ENCODE data around the gene SNORC. TPM values are rescaled to one million over a fixed set of nuclear protein-coding genes. Genes with fewer than 3 reads are reported as not detected.

The SNORC gene
- total RNA-seq, 1 experiment from 2014 or later = 3.4 TPM

DNA sequence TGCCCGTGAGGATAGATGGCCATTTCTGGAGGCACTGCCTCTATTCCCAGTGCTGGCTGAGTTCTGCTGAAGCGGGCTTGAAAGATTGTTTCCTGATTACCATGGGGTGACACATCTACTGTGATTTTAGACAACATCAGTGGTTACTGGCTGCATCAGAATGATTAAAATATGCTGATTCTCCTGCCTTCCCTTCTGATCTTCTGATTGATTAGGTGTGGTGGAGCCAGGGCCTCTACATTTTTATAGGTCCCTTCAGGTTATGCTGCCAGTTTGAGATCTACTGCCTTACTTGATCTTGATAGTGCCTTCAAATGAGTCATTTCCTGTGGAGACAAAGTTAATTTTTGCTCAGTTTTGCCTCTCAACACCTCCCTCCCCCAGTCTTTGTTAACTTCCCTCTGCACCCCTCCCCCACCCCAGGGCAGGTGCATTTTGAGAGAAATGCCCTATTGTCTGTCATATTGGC, 31.6 kb upstream of the SNORC start (continued):
- TF ChIP-seq, protein P1, sequence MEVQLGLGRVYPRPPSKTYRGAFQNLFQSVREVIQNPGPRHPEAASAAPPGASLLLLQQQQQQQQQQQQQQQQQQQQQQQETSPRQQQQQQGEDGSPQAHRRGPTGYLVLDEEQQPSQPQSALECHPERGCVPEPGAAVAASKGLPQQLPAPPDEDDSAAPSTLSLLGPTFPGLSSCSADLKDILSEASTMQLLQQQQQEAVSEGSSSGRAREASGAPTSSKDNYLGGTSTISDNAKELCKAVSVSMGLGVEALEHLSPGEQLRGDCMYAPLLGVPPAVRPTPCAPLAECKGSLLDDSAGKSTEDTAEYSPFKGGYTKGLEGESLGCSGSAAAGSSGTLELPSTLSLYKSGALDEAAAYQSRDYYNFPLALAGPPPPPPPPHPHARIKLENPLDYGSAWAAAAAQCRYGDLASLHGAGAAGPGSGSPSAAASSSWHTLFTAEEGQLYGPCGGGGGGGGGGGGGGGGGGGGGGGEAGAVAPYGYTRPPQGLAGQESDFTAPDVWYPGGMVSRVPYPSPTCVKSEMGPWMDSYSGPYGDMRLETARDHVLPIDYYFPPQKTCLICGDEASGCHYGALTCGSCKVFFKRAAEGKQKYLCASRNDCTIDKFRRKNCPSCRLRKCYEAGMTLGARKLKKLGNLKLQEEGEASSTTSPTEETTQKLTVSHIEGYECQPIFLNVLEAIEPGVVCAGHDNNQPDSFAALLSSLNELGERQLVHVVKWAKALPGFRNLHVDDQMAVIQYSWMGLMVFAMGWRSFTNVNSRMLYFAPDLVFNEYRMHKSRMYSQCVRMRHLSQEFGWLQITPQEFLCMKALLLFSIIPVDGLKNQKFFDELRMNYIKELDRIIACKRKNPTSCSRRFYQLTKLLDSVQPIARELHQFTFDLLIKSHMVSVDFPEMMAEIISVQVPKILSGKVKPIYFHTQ (CRISPR knock-in tag; IDR thresholded peaks at IDR 0.05) = no peak
- no peak for TF ChIP-seq SP1 (CRISPR knock-in tag; conservative IDR thresholded peaks at IDR 0.05)
- no peak for TF ChIP-seq TEAD4 (CRISPR knock-in tag; IDR thresholded peaks at IDR 0.05)
- no peak for TF ChIP-seq CREM (CRISPR knock-in tag; IDR thresholded peaks at IDR 0.05)

DNA sequence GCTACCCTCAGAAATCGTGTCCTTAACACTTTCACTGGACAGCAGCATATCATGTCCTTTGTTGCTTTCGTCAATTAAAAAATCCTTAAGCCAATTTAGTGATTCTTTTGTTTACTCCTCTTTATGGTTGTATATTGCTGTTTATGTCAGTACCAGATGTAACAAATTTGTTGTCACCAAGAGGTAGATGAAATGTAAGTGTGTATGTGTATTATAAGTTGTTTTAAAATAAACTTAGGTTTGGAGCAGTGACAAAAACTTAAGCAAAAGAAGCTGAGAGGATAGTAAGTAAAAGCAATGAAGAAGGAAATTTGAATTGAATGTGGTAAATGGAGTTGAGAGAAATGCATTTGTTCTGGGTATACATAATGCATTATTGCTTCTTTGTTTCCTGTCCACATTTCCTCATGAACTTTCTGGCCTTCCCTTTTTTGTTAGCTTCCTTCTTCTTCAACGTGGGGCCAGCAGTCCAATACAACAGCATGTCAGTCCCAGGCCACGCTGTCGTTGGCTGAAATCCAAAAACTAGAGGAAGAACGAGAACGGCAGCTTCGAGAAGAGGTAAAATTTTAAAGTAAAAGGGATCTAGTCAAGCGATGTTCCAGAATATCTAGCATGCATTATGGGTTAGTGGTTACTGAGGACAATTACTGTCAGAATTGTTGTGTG, 30.5 kb upstream of the SNORC start:
- Mint-ChIP-seq H3K4me1 (peaks cover 9% of the 10 kb centered on the region), H3K27me3 (ENCODE audit: low read depth) (no peaks in the 10 kb centered on the region), H3K4me3 (no peak overlapping the region), H3K36me3 (peaks cover 46% of the 10 kb centered on the region), H3K9me3 (no peaks in the 10 kb centered on the region), H3K27ac (no peak overlapping the region)
- POLR2A ChIA-PET = no interaction called here
- CTCF ChIA-PET = no interaction called here
- ATAC-seq (no peak), DNase-seq (ENCODE audit: low spot score) (no peak)
- TF ChIP-seq, protein P2, sequence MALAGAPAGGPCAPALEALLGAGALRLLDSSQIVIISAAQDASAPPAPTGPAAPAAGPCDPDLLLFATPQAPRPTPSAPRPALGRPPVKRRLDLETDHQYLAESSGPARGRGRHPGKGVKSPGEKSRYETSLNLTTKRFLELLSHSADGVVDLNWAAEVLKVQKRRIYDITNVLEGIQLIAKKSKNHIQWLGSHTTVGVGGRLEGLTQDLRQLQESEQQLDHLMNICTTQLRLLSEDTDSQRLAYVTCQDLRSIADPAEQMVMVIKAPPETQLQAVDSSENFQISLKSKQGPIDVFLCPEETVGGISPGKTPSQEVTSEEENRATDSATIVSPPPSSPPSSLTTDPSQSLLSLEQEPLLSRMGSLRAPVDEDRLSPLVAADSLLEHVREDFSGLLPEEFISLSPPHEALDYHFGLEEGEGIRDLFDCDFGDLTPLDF (CRISPR knock-in tag; IDR thresholded peaks at IDR 0.05) = no peak
- TF ChIP-seq JAZF1 (CRISPR knock-in tag; IDR thresholded peaks at IDR 0.05) (no peak), MYBL2 (CRISPR knock-in tag; IDR thresholded peaks at IDR 0.05) (no peak), ZNF219 (CRISPR knock-in tag; IDR thresholded peaks at IDR 0.05; ENCODE audit: borderline replicate concordance) (no peak), ZNF396 (CRISPR knock-in tag; IDR thresholded peaks at IDR 0.05; ENCODE audit: borderline replicate concordance) (no peak), NR1H2 (CRISPR knock-in tag; IDR thresholded peaks at IDR 0.05) (no peak), ZNF138 (CRISPR knock-in tag; conservative IDR thresholded peaks at IDR 0.05) (no peak), CREB1 (CRISPR knock-in tag; IDR thresholded peaks at IDR 0.05) (no peak)
- TF ChIP-seq, protein P3, sequence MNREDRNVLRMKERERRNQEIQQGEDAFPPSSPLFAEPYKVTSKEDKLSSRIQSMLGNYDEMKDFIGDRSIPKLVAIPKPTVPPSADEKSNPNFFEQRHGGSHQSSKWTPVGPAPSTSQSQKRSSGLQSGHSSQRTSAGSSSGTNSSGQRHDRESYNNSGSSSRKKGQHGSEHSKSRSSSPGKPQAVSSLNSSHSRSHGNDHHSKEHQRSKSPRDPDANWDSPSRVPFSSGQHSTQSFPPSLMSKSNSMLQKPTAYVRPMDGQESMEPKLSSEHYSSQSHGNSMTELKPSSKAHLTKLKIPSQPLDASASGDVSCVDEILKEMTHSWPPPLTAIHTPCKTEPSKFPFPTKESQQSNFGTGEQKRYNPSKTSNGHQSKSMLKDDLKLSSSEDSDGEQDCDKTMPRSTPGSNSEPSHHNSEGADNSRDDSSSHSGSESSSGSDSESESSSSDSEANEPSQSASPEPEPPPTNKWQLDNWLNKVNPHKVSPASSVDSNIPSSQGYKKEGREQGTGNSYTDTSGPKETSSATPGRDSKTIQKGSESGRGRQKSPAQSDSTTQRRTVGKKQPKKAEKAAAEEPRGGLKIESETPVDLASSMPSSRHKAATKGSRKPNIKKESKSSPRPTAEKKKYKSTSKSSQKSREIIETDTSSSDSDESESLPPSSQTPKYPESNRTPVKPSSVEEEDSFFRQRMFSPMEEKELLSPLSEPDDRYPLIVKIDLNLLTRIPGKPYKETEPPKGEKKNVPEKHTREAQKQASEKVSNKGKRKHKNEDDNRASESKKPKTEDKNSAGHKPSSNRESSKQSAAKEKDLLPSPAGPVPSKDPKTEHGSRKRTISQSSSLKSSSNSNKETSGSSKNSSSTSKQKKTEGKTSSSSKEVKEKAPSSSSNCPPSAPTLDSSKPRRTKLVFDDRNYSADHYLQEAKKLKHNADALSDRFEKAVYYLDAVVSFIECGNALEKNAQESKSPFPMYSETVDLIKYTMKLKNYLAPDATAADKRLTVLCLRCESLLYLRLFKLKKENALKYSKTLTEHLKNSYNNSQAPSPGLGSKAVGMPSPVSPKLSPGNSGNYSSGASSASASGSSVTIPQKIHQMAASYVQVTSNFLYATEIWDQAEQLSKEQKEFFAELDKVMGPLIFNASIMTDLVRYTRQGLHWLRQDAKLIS (CRISPR knock-in tag; IDR thresholded peaks at IDR 0.05; ENCODE audit: borderline replicate concordance) = no peak
- TF ChIP-seq, protein P4, sequence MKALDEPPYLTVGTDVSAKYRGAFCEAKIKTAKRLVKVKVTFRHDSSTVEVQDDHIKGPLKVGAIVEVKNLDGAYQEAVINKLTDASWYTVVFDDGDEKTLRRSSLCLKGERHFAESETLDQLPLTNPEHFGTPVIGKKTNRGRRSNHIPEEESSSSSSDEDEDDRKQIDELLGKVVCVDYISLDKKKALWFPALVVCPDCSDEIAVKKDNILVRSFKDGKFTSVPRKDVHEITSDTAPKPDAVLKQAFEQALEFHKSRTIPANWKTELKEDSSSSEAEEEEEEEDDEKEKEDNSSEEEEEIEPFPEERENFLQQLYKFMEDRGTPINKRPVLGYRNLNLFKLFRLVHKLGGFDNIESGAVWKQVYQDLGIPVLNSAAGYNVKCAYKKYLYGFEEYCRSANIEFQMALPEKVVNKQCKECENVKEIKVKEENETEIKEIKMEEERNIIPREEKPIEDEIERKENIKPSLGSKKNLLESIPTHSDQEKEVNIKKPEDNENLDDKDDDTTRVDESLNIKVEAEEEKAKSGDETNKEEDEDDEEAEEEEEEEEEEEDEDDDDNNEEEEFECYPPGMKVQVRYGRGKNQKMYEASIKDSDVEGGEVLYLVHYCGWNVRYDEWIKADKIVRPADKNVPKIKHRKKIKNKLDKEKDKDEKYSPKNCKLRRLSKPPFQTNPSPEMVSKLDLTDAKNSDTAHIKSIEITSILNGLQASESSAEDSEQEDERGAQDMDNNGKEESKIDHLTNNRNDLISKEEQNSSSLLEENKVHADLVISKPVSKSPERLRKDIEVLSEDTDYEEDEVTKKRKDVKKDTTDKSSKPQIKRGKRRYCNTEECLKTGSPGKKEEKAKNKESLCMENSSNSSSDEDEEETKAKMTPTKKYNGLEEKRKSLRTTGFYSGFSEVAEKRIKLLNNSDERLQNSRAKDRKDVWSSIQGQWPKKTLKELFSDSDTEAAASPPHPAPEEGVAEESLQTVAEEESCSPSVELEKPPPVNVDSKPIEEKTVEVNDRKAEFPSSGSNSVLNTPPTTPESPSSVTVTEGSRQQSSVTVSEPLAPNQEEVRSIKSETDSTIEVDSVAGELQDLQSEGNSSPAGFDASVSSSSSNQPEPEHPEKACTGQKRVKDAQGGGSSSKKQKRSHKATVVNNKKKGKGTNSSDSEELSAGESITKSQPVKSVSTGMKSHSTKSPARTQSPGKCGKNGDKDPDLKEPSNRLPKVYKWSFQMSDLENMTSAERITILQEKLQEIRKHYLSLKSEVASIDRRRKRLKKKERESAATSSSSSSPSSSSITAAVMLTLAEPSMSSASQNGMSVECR (CRISPR knock-in tag; IDR thresholded peaks at IDR 0.05; ENCODE audit: borderline replicate concordance) = no peak
- TF ChIP-seq, protein P5, sequence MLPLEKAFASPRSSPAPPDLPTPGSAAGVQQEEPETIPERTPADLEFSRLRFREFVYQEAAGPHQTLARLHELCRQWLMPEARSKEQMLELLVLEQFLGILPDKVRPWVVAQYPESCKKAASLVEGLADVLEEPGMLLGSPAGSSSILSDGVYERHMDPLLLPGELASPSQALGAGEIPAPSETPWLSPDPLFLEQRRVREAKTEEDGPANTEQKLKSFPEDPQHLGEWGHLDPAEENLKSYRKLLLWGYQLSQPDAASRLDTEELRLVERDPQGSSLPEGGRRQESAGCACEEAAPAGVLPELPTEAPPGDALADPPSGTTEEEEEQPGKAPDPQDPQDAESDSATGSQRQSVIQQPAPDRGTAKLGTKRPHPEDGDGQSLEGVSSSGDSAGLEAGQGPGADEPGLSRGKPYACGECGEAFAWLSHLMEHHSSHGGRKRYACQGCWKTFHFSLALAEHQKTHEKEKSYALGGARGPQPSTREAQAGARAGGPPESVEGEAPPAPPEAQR (CRISPR knock-in tag; IDR thresholded peaks at IDR 0.05) = no peak
- TF ChIP-seq, protein P6, sequence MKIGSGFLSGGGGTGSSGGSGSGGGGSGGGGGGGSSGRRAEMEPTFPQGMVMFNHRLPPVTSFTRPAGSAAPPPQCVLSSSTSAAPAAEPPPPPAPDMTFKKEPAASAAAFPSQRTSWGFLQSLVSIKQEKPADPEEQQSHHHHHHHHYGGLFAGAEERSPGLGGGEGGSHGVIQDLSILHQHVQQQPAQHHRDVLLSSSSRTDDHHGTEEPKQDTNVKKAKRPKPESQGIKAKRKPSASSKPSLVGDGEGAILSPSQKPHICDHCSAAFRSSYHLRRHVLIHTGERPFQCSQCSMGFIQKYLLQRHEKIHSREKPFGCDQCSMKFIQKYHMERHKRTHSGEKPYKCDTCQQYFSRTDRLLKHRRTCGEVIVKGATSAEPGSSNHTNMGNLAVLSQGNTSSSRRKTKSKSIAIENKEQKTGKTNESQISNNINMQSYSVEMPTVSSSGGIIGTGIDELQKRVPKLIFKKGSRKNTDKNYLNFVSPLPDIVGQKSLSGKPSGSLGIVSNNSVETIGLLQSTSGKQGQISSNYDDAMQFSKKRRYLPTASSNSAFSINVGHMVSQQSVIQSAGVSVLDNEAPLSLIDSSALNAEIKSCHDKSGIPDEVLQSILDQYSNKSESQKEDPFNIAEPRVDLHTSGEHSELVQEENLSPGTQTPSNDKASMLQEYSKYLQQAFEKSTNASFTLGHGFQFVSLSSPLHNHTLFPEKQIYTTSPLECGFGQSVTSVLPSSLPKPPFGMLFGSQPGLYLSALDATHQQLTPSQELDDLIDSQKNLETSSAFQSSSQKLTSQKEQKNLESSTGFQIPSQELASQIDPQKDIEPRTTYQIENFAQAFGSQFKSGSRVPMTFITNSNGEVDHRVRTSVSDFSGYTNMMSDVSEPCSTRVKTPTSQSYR (CRISPR knock-in tag; IDR thresholded peaks at IDR 0.05) = no peak
- TF ChIP-seq, protein P7, sequence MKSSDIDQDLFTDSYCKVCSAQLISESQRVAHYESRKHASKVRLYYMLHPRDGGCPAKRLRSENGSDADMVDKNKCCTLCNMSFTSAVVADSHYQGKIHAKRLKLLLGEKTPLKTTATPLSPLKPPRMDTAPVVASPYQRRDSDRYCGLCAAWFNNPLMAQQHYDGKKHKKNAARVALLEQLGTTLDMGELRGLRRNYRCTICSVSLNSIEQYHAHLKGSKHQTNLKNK (CRISPR knock-in tag; IDR thresholded peaks at IDR 0.05) = no peak
